Measurements from ENCODE around the gene FADS6.

- TF ChIP-seq EZH2 (IDR thresholded peaks at IDR 0.05; ENCODE audit: borderline replicate concordance, low read depth, low read length, severe bottlenecking) (no peak), POLR2A (IDR thresholded peaks at IDR 0.05; ENCODE audit: low read depth, low read length) (no peak), CTCF (IDR thresholded peaks at IDR 0.05; ENCODE audit: extremely low read depth in 1 of 2, insufficient read depth in 1 of 2, low read depth in 1 of 2, low read length in 2 of 2) (no peak)
These were observed 15.6 kb downstream of the FADS6 start for GRCh38 chr17:74877592-74878548.

Measured in endothelial cell of umbilical vein (primary cell).